A549 (cell line): ENCODE measurements around the gene DPP10. TPM values are rescaled to one million over a fixed set of nuclear protein-coding genes. Genes with fewer than 3 reads are reported as not detected.

Experiments used
- ATAC-seq, 2 experiments: fragments of 200-7000 bp in 1 of 2; fragments of >200 bp in 1 of 2; cut with Nextera tagmentation in 1 of 2; cut with Tn5 transposase in 1 of 2; 3 replicates each; pipeline versions ENCODE4 v1.8.0 to v1.9.1; 2018 to 2020; ENCODE audit warnings: mild to moderate bottlenecking in 1 of 2, moderate library complexity in 1 of 2
- CTCF ChIA-PET: fragments of 300-600 bp; sonication (Branson Sonifier 250); formaldehyde crosslinking; extraction: SDS; loops from one replicate; lab custom pipeline; 2021; ENCODE audit warnings: antibody characterized with exemption, inconsistent platforms; lab: Yijun Ruan, JAX
- POLR2A ChIA-PET: fragments of 350-600 bp; formaldehyde crosslinking; extraction: SDS; loops from one replicate; lab custom pipeline; 2021; ENCODE audit warnings: antibody characterized with exemption, inconsistent platforms; lab: Yijun Ruan, JAX
- DNase-seq, 2 experiments: peaks; one replicate each; pipeline versions ENCODE4 v3.0.0 to v3.0.0-alpha.2; 2011 to 2016; ENCODE audit warnings: low read depth in 1 of 2, low spot score in 1 of 2
- FAIRE-seq: peaks from 2 replicates; lab custom pipeline; 2011; peaks lifted over from hg19 to GRCh38; lab: Jason Lieb, UNC
- H3K27ac ChIP-seq, 2 experiments: fragments of >200 bp; sonication (Bioruptor Twin); formaldehyde crosslinking; 3 replicates each; pipeline ENCODE4 v1.5.1; 2016 to 2017
- H3K4me1 ChIP-seq: fragments of >200 bp; sonication (Bioruptor Twin); formaldehyde crosslinking; 3 replicates; pipeline ENCODE4 v1.6.1; 2016
- H3K4me2 ChIP-seq: fragments of >200 bp; sonication (Bioruptor Twin); formaldehyde crosslinking; 3 replicates; pipeline ENCODE4 v1.6.1; 2016
- H3K4me3 ChIP-seq: fragments of >200 bp; sonication (Bioruptor Twin); formaldehyde crosslinking; 3 replicates; pipeline ENCODE4 v1.5.1; 2016
- H3K9me3 ChIP-seq: fragments of >200 bp; sonication (Bioruptor Twin); formaldehyde crosslinking; 3 replicates; pipeline ENCODE4 v1.6.1; 2016
- CBX8 ChIP-seq: fragments of 200-600 bp; sonication (generic); IDR thresholded peaks from 2 replicates; pipeline ENCODE4 v1.6.1; 2016
- GATA3 ChIP-seq: IDR thresholded peaks from 2 replicates; pipeline ENCODE4 v1.6.1; 2012; ENCODE audit warnings: borderline replicate concordance
- HEYL ChIP-seq: fragments of 250-450 bp; sonication (Bioruptor Pico); IDR thresholded peaks from 2 replicates; pipeline ENCODE4 v1.8.0; 2021; ENCODE audit warnings: mild to moderate bottlenecking, moderate library complexity
- HOXB13 ChIP-seq: fragments of 250-450 bp; sonication (Bioruptor Pico); IDR thresholded peaks from 2 replicates; pipeline ENCODE4 v1.5.0; 2020; ENCODE audit warnings: low read depth, mild to moderate bottlenecking, moderate library complexity
- HOXB5 ChIP-seq: fragments of 250-450 bp; sonication (Bioruptor Pico); IDR thresholded peaks from 2 replicates; pipeline ENCODE4 v1.5.0; 2020; ENCODE audit warnings: mild to moderate bottlenecking, moderate library complexity
- JUN ChIP-seq, 2 experiments: fragments of >200 bp; sonication (Bioruptor Twin); formaldehyde crosslinking; IDR thresholded peaks; 2 replicates in 1 of 2; 3 replicates in 1 of 2; pipeline ENCODE4 v1.6.1; 2016 to 2017
- KDM5A ChIP-seq: fragments of 200-600 bp; sonication (generic); IDR thresholded peaks from 2 replicates; pipeline ENCODE4 v1.6.1; 2016; ENCODE audit warnings: antibody characterized with exemption, mild to moderate bottlenecking
- MYC ChIP-seq: IDR thresholded peaks from 2 replicates; pipeline ENCODE4 v1.6.1; 2012; ENCODE audit warnings: mild to moderate bottlenecking, inconsistent platforms, low read length, improper control_type of control experiment, borderline replicate concordance
- NFE2L2 ChIP-seq: fragments of 150-350 bp; conservative IDR thresholded peaks from 2 replicates; pipeline ENCODE4 v1.6.1; 2014; ENCODE audit warnings: low read length
- POLR2AphosphoS2 ChIP-seq: conservative IDR thresholded peaks from 2 replicates; pipeline ENCODE4 v1.6.1; 2012; ENCODE audit warnings: low read length, improper control_type of control experiment, inconsistent platforms
- RAD21 ChIP-seq, 2 experiments: fragments of >200 bp in 1 of 2; sonication (Bioruptor Twin) in 1 of 2; formaldehyde crosslinking in 1 of 2; IDR thresholded peaks in 1 of 2; conservative IDR thresholded peaks in 1 of 2; 2 replicates in 1 of 2; 3 replicates in 1 of 2; pipeline ENCODE4 v1.6.1; 2012 to 2018; ENCODE audit warnings: inconsistent platforms in 1 of 2
- RARB ChIP-seq: fragments of 250-450 bp; sonication (Bioruptor Pico); IDR thresholded peaks from 2 replicates; pipeline ENCODE4 v1.8.0; 2021; ENCODE audit warnings: mild to moderate bottlenecking, moderate library complexity
- RCOR1 ChIP-seq: fragments of 150-350 bp; IDR thresholded peaks from 2 replicates; pipeline ENCODE4 v1.6.1; 2014; ENCODE audit warnings: antibody characterized with exemption, low read length, low read depth
- RFX5 ChIP-seq: fragments of 450-650 bp; IDR thresholded peaks from 2 replicates; pipeline ENCODE4 v1.7.1; 2014; ENCODE audit warnings: antibody characterized with exemption, mild to moderate bottlenecking, moderate library complexity
- SREBF2 ChIP-seq: fragments of 450-650 bp; IDR thresholded peaks from 2 replicates; pipeline ENCODE4 v1.6.1; 2014; ENCODE audit warnings: mild to moderate bottlenecking, moderate library complexity
- TFCP2L1 ChIP-seq: fragments of 250-450 bp; sonication (Bioruptor Pico); IDR thresholded peaks from 2 replicates; pipeline ENCODE4 v1.5.0; 2021; ENCODE audit warnings: mild to moderate bottlenecking
- ZC3H11A ChIP-seq: fragments of 450-650 bp; IDR thresholded peaks from 2 replicates; pipeline ENCODE4 v1.6.1; 2014; ENCODE audit warnings: antibody characterized with exemption, mild to moderate bottlenecking
- ZFP36 ChIP-seq: fragments of 450-650 bp; IDR thresholded peaks from 2 replicates; pipeline ENCODE4 v1.6.1; 2014; ENCODE audit warnings: borderline replicate concordance; ENCODE audit not compliant: partially characterized antibody
- ZNF302 ChIP-seq: fragments of 250-450 bp; sonication (Bioruptor Pico); IDR thresholded peaks from 2 replicates; pipeline ENCODE4 v1.9.0; 2021; ENCODE audit warnings: inconsistent platforms, mild to moderate bottlenecking, moderate library complexity
- WGBS: methylation state at CpG from one replicate; pipeline ENCODE4 v1.1.6; 2017; ENCODE audit errors: missing lambda C conversion rate; 5-methylcytosine and 5-hydroxymethylcytosine counted together
- polyA plus RNA-seq, 4 experiments: library from polyadenylated mRNA; depleted of rRNA in 3 of 4; stranded (reverse); fragments of >200 nt; fragmentation: RNase III in 1 of 4; extraction: RNeasy Plus Mini Kit Qiagen cat#74134 plus additional on column Dnase treatment in 1 of 4; gene quantifications; 2 replicates in 3 of 4; 3 replicates in 1 of 4; pipeline ENCODE4 v1.2.3, GENCODE V29; 2011 to 2017
- TF ChIP-seq, protein P1 (sequence below): fragments of 450-650 bp; IDR thresholded peaks from 2 replicates; pipeline ENCODE4 v1.6.1; 2014; ENCODE audit warnings: antibody characterized with exemption
- TF ChIP-seq, protein P2 (sequence below): IDR thresholded peaks from 2 replicates; pipeline ENCODE4 v1.6.1; 2012

Gene DPP10
- polyA plus RNA-seq, 2 of the 4 experiments (the other 2 are of a cell fraction), result not detected

DNA sequence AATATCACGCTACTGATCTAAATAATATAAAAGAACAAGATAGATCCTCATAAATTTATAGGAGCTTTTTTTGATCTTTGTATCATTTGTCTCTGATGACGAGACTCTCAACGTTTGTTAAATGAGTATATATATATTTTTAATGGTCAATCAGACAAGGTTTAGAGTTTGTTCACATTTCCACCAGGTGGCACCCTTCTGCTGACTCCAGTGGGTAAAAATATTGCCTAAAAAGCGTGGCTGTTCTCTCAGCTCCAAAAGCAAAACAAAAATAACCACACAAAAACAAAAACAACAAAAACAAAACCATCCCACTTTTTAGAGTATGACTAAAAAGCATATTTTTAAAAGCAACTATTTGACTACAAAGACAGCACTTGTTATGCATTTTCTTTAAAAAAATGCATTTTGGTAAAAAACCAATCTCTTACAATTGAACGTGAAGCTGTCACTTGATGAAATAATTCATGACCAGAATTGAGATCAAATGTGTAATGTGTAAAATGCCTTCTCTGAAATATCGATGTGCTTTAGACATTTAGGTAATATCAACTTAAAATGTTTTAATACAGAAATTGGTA, 723.2 kb downstream of the DPP10 start (continued):
- TF ChIP-seq ZFP36, result no peak
- no peak for TF ChIP-seq GATA3
- TF ChIP-seq POLR2AphosphoS2, result no peak
- no peak for TF ChIP-seq RCOR1
- TF ChIP-seq MYC, result no peak
- TF ChIP-seq, protein P1, sequence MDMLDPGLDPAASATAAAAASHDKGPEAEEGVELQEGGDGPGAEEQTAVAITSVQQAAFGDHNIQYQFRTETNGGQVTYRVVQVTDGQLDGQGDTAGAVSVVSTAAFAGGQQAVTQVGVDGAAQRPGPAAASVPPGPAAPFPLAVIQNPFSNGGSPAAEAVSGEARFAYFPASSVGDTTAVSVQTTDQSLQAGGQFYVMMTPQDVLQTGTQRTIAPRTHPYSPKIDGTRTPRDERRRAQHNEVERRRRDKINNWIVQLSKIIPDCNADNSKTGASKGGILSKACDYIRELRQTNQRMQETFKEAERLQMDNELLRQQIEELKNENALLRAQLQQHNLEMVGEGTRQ, result no peak
- TF ChIP-seq SREBF2, result no peak
- peak; percentile 43 to 55; a peak in 4 of 5 replicates for TF ChIP-seq RAD21 (conservative IDR thresholded peaks at IDR 0.05 in 1 of 2, IDR thresholded peaks at IDR 0.05 in 1 of 2)

DNA sequence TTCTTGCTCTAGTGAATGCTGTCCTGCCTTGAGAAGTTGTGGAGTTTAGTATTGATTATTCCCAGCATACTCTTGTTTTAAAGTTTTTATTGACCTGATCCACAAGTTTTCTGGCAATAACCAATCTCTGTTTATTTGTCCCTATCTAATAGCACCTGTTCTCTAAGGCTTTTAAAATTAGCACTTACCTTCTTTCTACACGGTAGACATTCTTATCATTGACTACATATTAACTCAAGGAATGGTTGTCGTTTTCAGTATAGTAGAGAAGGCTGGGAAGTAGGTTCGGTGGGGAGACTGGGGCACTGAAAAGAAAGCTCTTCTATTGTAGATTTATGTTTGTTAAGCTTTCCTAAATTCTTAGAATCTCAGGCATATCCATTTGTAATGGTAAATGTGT, 726.0 kb downstream of the DPP10 start:
- ATAC-seq (no peak), DNase-seq (no peak), FAIRE-seq (no peak)
- ChIA-PET CTCF (no interaction called here), POLR2A (no interaction called here)
- no peaks in the 10 kb centered on the region for H3K4me1 ChIP-seq
- 1% methylated on average over 3 of the region's 3 CpGs for WGBS
- H3K4me2 ChIP-seq, result no peak overlapping the region
- no peaks in the 10 kb centered on the region for H3K9me3 ChIP-seq
- no peak for TF ChIP-seq HOXB5 (CRISPR knock-in tag)
- TF ChIP-seq HOXB13 (CRISPR knock-in tag), result no peak
- no peak for TF ChIP-seq ZNF302
- no peak for TF ChIP-seq RARB
- TF ChIP-seq, protein P2, sequence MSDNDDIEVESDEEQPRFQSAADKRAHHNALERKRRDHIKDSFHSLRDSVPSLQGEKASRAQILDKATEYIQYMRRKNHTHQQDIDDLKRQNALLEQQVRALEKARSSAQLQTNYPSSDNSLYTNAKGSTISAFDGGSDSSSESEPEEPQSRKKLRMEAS, result no peak
- no peak for TF ChIP-seq KDM5A
- TF ChIP-seq RFX5, result no peak
- no peak for TF ChIP-seq TFCP2L1 (CRISPR knock-in tag)
- TF ChIP-seq, all 56 proteins: peak for 0
- H3K27ac ChIP-seq, result no peak overlapping the region
- H3K4me3 ChIP-seq, result no peak overlapping the region

DNA sequence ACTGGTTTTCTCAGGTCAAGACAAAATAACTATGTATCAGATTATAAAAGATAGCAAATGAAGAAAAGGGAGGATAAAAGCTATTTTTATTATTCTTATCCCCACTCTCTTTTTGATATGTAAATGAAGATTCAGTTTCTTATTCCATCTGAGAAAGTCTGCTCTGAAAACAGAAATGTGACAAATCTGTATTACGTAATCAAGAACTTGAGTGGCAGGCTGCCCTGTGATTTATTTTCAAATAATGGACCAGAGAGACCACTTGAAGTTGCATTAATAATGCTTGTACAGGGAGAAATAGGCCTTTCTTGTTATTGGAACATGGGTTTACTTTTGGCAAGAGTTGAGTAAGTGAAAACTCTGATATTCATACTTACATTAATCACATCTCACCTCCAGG, 727.4 kb downstream of the DPP10 start:
- DNase-seq (no peak), ATAC-seq (no peak), FAIRE-seq (no peak)
- no peak for TF ChIP-seq CBX8
- TF ChIP-seq SREBF2, result no peak
- TF ChIP-seq JUN (IDR thresholded peaks at IDR 0.05), result no peak
- TF ChIP-seq ZC3H11A, result no peak
- no peak for TF ChIP-seq ZNF302
- TF ChIP-seq NFE2L2, result no peak
- TF ChIP-seq, protein P2, result no peak
- TF ChIP-seq, protein P1, result no peak
- H3K9me3 ChIP-seq, result no peaks in the 10 kb centered on the region
- WGBS, result 30% methylated on average over 1 of the region's 1 CpG
- ChIA-PET CTCF (no interaction called here), POLR2A (no interaction called here)
- no peaks in the 10 kb centered on the region for H3K4me1 ChIP-seq
- no peak overlapping the region for H3K4me2 ChIP-seq
- H3K4me3 ChIP-seq, result no peak overlapping the region
- H3K27ac ChIP-seq, result no peak overlapping the region

DNA sequence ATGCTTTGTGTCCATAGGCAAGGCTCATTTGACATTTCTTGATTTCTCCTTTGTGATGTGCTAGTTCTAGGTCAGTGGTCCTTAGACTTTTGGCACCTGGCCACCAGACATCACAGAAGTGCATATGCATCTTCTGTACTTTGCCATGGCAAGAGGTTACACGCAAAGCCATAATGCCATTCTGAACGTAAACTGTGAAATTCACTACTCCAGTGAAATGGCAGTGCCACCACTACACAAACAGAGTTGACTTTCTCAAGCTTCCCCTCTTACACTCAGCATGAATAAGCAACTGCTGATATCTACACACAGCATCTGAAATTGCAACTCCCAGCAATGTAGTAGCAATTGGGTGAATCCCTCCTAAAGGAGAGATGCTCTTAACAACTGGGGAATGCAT, 729.3 kb downstream of the DPP10 start:
- no peak overlapping the region for H3K4me3 ChIP-seq
- CTCF ChIA-PET, result no interaction called here
- no peaks in the 10 kb centered on the region for H3K9me3 ChIP-seq
- H3K27ac ChIP-seq, result no peak overlapping the region
- H3K4me1 ChIP-seq, result no peaks in the 10 kb centered on the region
- no peak; a peak in 1 of 6 replicates for ATAC-seq
- TF ChIP-seq HEYL (CRISPR knock-in tag), result no peak
- no peak for TF ChIP-seq ZC3H11A
- TF ChIP-seq, all 56 proteins: peak for 0
- 19% methylated on average over 2 of the region's 2 CpGs for WGBS
- FAIRE-seq (no peak), DNase-seq (no peak)
- POLR2A ChIA-PET, result no interaction called here
- H3K4me2 ChIP-seq, result no peak overlapping the region
